GM08714 (cell line): ENCODE results near the gene KLRC2.
"Not testable (repeated sequence)": the region's sequence is repeated elsewhere in the genome, so short reads cannot be mapped to it uniquely, and the experiment has no call there.

Source experiments
- H3K4me3 ChIP-seq: fragments of 200-500 bp; sonication (Bioruptor generic); 2 replicates; pipeline ENCODE4 v1.5.1; 2014; ENCODE audit warnings: mild to moderate bottlenecking, low read length, inconsistent platforms
- ZNF274 ChIP-seq: IDR thresholded peaks from 2 replicates; pipeline ENCODE4 v1.6.1; 2012; ENCODE audit warnings: mild to moderate bottlenecking, low read depth, low read length

The KLRC2 gene

GRCh38 chr12:10435816-10436215 is at the start of gene KLRC2:
Gene KLRC2 (minus strand): TSS chr12:10436010. CDS start chr12:10435986, 24 bp downstream.
- H3K4me3 ChIP-seq = not testable (repeated sequence)

- H3K4me3 ChIP-seq = not testable (repeated sequence)
Observed at GRCh38 chr12:10481901-10482300, 46.1 kb upstream of the KLRC2 start.

GRCh38 chr12:10472808-10473207 is 37.0 kb upstream of the KLRC2 start:
- H3K4me3 ChIP-seq = not testable (repeated sequence)

GRCh38 chr12:10469701-10470100 is 33.9 kb upstream of the KLRC2 start:
- no peak for TF ChIP-seq ZNF274
- H3K4me3 ChIP-seq = no peak overlapping the region

GRCh38 chr12:10466311-10466710 is 30.5 kb upstream of the KLRC2 start:
- H3K4me3 ChIP-seq = no peak overlapping the region
- no peak for TF ChIP-seq ZNF274

GRCh38 chr12:10457760-10458159 is 21.9 kb upstream of the KLRC2 start:
- H3K4me3 ChIP-seq = no peak overlapping the region
- no peak for TF ChIP-seq ZNF274

- H3K4me3 ChIP-seq = no peak overlapping the region
- TF ChIP-seq ZNF274 = no peak
Observed at GRCh38 chr12:10456856-10457255, 21.0 kb upstream of the KLRC2 start.

- H3K4me3 ChIP-seq = no peak overlapping the region
- no peak for TF ChIP-seq ZNF274
Observed at GRCh38 chr12:10455766-10456165, 20.0 kb upstream of the KLRC2 start.

- no peak for TF ChIP-seq ZNF274
- H3K4me3 ChIP-seq = no peak overlapping the region
Observed at GRCh38 chr12:10454531-10454930, 18.7 kb upstream of the KLRC2 start.

GRCh38 chr12:10453156-10453555 is 17.3 kb upstream of the KLRC2 start, which contains the start of gene KLRC1:
Gene KLRC1 (minus strand): TSS chr12:10453377. CDS start chr12:10451156, 2,221 bp downstream.
- H3K4me3 ChIP-seq = no peak within 1 kb of the TSS
- TF ChIP-seq ZNF274 = no peak

GRCh38 chr12:10448236-10448635 is 12.4 kb upstream of the KLRC2 start:
- H3K4me3 ChIP-seq = no peak overlapping the region
- no peak for TF ChIP-seq ZNF274

- H3K4me3 ChIP-seq = not testable (repeated sequence)
Observed at GRCh38 chr12:10446052-10446451, 10.2 kb upstream of the KLRC2 start.

- H3K4me3 ChIP-seq = not testable (repeated sequence)
Observed at GRCh38 chr12:10441144-10441543, 5.3 kb upstream of the KLRC2 start.

GRCh38 chr12:10439608-10440274 is 3.9 kb upstream of the KLRC2 start:
- not testable (repeated sequence) for H3K4me3 ChIP-seq

GRCh38 chr12:10437601-10438000 is 1.8 kb upstream of the KLRC2 start:
- not testable (repeated sequence) for H3K4me3 ChIP-seq

GRCh38 chr12:10430623-10431022 is 5.2 kb downstream of the KLRC2 start:
- H3K4me3 ChIP-seq = not testable (repeated sequence)

- not testable (repeated sequence) for H3K4me3 ChIP-seq
Observed at GRCh38 chr12:10425938-10426337, 9.9 kb downstream of the KLRC2 start.

- H3K4me3 ChIP-seq = not testable (repeated sequence)
Observed at GRCh38 chr12:10424260-10424899, 11.4 kb downstream of the KLRC2 start.

- H3K4me3 ChIP-seq = not testable (repeated sequence)
Observed at GRCh38 chr12:10422159-10422558, 13.7 kb downstream of the KLRC2 start.

GRCh38 chr12:10420334-10420733 is 15.5 kb downstream of the KLRC2 start, which contains the start of gene KLRC3:
Gene KLRC3 (minus strand): TSS chr12:10420595. CDS start chr12:10420550, 45 bp downstream.
- H3K4me3 ChIP-seq = not testable (repeated sequence)
